Embryonic facial prominence (tissue), 1 donor: ENCODE results near the gene MBOAT2.
"Not testable (repeated sequence)": the region's sequence is repeated elsewhere in the genome, so short reads cannot be mapped to it uniquely, and the experiment has no call there.

Source experiments
- DNase-seq: peaks from one replicate; pipeline ENCODE4 v3.0.0-alpha.2; 2016; ENCODE audit errors: extremely low spot score

MBOAT2 gene

GRCh38 chr2:9003616-9004337 lies at the start of gene MBOAT2:
Gene MBOAT2, minus strand, starts transcription at chr2:9003684. Its CDS starts 70 bp downstream, at chr2:9003614.
- peak; percentile 90 for DNase-seq

- no peak for DNase-seq
Observed at GRCh38 chr2:9052821-9053533, 49.5 kb upstream of the MBOAT2 start.

- DNase-seq: not testable (repeated sequence)
Observed at GRCh38 chr2:9051451-9051850, 48.0 kb upstream of the MBOAT2 start.

- DNase-seq: no peak
Observed at GRCh38 chr2:9050122-9050809, 46.8 kb upstream of the MBOAT2 start.

GRCh38 chr2:9045595-9045994 lies 42.1 kb upstream of the MBOAT2 start:
- no peak for DNase-seq

GRCh38 chr2:9043491-9043890 lies 40.0 kb upstream of the MBOAT2 start:
- DNase-seq: not testable (repeated sequence)

GRCh38 chr2:9037166-9037565 lies 33.7 kb upstream of the MBOAT2 start:
- no peak for DNase-seq

- DNase-seq: no peak
Observed at GRCh38 chr2:9033385-9034168, 30.1 kb upstream of the MBOAT2 start.

GRCh38 chr2:9032536-9033255 lies 29.2 kb upstream of the MBOAT2 start:
- no peak for DNase-seq

GRCh38 chr2:9032121-9032520 lies 28.6 kb upstream of the MBOAT2 start:
- no peak for DNase-seq

GRCh38 chr2:9031246-9031645 lies 27.8 kb upstream of the MBOAT2 start:
- DNase-seq: no peak

- no peak for DNase-seq
Observed at GRCh38 chr2:9030841-9031240, 27.4 kb upstream of the MBOAT2 start.

- no peak for DNase-seq
Observed at GRCh38 chr2:9030190-9030589, 26.7 kb upstream of the MBOAT2 start.

GRCh38 chr2:9029721-9030120 lies 26.2 kb upstream of the MBOAT2 start:
- DNase-seq: no peak

GRCh38 chr2:9027884-9028283 lies 24.4 kb upstream of the MBOAT2 start:
- no peak for DNase-seq

- no peak for DNase-seq
Observed at GRCh38 chr2:9025746-9026145, 22.3 kb upstream of the MBOAT2 start.

GRCh38 chr2:9024575-9024974 lies 21.1 kb upstream of the MBOAT2 start:
- DNase-seq: no peak

GRCh38 chr2:9021563-9022211 lies 18.2 kb upstream of the MBOAT2 start:
- DNase-seq: no peak

- no peak for DNase-seq
Observed at GRCh38 chr2:9020267-9020666, 16.8 kb upstream of the MBOAT2 start.

- DNase-seq: no peak
Observed at GRCh38 chr2:9018534-9018933, 15.1 kb upstream of the MBOAT2 start.

- no peak for DNase-seq
Observed at GRCh38 chr2:9018109-9018508, 14.6 kb upstream of the MBOAT2 start.
